Glomerular endothelial cell (primary cell): ENCODE measurements around the gene SHROOM2. TPM values are rescaled to one million over a fixed set of nuclear protein-coding genes. Genes with fewer than 3 reads are reported as not detected.

Experiments used
- DNase-seq: peaks from one replicate; pipeline ENCODE4 v3.0.0-alpha.2; 2011; ENCODE audit warnings: low read depth, low spot score; ENCODE audit errors: extremely low read depth
- total RNA-seq: library from RNA; depleted of rRNA; stranded (reverse); fragments of >200 nt; gene quantifications from 2 replicates; pipeline ENCODE4 v1.2.3, GENCODE V29; 2015

SHROOM2 gene
- total RNA-seq, 1 donor from 2014 or later = 46.0 TPM

DNA sequence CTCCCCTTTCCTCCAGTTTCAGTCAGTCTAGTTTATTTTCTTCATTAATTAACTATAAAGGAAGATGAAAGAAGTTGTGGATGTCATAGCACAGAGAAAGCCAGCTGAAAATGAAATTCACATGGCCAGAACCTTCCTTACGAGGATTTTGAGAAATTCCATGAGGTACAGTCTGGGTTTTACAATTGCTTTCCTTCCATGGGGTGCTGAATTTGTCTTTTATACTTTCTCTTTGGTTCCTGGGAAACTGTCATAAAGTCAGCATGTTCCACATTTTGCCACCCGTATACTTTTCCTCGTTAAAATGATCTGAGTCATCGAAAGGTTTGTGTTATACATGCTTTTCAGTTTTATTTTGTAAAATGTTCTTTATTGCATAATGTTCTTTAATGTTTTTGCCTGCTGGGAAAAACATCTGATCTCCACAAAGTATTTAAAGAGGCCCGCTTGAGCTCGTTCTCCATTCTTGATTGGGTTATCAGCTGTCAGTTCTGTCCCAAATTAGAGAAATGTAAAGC is 102.8 kb downstream of the SHROOM2 start:
- no peak for DNase-seq

DNA sequence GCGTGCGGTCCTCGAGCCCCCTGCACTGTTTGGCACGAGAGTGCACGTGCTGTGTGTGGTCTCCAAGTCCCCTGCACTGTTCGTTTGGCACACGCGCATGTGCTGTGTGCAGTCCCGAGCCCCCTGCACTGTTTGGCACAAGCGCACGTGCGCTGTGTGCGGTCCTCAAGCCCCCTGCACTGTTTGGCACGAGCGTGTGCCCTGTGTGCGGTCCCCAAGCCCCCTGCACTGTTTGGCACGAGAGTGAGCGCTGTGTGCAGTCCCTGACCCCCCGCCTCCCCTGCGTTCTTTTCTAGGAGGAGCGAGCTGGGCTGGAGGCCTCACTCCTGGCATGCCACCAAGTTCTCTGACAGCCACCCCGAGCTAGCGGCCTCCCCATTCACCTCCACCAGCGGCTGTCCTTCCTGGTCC is 104.5 kb downstream of the SHROOM2 start:
- DNase-seq = no peak

GRCh38 chrX:9895225-9895912 is 109.1 kb downstream of the SHROOM2 start:
- no peak for DNase-seq

DNA sequence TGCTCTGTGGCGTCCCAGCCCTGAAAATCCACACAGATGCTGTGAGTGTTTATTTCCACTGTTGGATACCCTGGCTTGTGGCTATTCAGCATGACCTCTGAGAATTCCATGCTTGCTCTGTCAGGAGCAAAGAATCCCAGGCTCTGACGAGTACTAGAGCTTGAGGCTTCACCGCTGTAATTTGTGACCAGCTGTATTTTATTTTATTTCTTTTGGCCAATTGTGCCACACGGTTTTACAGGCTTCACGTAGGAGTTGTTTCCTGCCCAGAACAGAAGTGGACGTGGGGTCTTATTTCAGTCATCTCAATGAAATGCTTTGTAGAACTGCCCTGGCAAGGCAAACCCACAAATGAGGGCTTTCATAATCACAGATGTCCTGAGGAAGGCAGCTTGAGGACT is 111.5 kb downstream of the SHROOM2 start:
- DNase-seq = no peak

DNA sequence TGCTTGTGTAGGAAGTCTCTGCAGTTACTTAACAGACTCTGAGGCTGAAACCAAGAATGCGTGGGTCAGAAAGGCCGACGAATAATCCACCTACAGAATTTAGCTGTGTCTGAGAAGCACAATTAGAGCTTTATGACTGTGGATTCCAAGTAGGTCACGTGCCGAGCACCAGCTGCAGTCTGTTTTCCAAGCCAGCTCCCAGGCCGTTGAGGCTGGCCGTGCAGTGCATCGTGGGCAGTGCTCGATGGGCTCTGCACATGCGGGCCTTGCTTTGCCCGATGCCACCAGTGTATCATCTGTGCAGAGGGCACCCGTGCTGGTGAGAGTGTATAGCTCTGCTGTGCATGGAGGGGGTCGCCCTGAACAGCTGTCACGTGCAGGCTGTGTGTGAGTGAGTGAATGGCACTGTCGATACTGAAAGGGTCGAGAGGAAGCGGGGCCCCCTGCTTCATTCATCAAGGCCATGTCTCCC is 113.4 kb downstream of the SHROOM2 start:
- no peak for DNase-seq

- DNase-seq = no peak
These were observed 116.4 kb downstream of the SHROOM2 start for GRCh38 chrX:9902656-9903055.

GRCh38 chrX:9903146-9903545 is 116.9 kb downstream of the SHROOM2 start:
- no peak for DNase-seq

DNA sequence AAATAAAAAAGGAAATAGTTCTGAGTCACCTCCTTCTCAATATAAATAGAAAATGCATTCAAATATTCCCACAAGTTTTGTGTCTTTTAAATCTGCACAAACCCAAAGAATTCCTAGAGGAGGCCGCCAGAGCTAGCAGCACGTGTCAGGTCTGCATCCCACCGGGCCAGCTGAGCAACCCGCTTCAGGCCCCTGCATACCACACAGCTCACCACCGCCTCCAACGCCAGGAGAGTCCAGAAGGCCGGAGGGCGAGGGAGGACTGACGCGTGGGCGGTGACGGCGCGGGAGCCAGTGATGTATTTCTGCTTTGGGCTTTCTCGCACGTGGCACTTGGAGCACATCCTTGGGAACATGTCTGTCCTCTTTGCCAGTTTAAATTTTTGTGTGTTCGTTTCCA is 119.1 kb downstream of the SHROOM2 start:
- DNase-seq = no peak

DNA sequence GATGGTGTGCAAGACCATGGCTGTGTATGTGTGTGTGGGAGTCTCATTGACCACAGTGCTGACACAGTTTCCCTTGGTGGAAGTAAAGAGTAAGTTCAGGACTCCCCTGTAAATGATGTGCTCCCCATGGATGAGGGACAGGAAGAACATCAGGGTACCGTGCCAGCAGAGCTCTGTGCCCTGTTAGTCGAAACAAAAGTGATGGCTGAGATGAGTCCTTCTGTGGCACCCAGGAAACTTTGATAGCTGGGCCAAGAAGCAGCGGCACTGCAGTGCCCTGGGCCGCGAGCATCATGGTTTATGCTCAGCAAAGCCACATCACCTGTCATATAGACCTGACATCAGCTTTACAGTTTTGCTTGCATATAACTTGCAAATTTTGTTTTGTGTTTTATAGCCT is 119.5 kb downstream of the SHROOM2 start:
- DNase-seq = no peak

GRCh38 chrX:9906919-9907318 is 120.7 kb downstream of the SHROOM2 start:
- DNase-seq = no peak

GRCh38 chrX:9907645-9908387 is 121.6 kb downstream of the SHROOM2 start:
- DNase-seq = no peak

- DNase-seq = no peak
These were observed 123.0 kb downstream of the SHROOM2 start for GRCh38 chrX:9909254-9909653.

- DNase-seq = no peak
These were observed 125.3 kb downstream of the SHROOM2 start for GRCh38 chrX:9911487-9911886.

DNA sequence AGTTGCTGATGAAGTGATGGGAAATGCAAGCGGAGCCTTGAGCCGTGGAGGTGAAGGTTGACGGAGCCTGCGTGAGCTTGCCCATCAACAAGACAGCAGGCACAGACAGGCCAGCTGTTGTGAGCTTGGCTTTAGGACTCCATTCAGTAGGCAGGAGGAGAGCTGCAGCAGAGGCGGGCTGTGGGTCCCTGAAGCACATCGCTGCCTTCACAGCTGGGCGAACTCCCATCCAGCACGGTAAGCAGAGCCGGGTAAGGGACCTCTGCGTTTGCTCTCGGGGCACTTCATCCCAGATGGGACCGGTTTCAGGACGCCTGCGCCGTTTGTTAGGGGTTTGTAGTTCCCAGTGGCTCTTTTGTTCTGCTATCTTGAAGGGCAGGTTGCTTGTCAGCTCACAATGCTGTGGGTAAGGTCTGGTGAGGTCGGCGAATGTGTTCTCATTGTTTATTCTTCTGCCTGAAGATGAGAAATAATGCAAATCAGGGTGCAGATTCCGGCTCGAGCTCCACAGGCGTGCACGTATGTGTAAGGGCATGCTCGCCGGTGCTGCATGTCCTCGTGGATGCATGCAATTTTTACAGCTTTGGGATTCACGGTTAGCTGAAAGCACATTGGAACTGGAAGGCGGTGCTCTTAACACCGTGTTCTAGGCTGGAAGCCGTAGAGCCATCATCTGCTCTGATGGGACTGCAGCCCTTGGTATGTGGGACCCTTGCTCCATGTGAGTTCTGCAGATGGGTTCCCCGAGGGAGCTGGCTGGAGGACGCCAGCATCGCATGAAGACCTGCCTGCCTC is 126.3 kb downstream of the SHROOM2 start:
- DNase-seq = no peak

DNA sequence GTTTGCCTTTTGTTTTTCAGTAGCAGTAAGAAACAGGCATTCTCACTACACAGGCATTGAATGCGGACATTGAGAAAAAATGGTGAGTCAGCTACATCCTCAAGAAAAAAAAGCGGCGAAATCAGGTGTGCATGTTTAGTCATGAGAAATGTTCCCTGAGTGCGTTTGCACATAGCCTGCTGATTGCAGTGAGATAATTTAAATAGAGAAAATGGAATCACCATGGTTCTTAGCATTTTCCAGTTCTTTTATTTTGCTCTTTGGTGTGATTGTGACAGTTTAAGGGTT is 126.9 kb downstream of the SHROOM2 start:
- DNase-seq = no peak

DNA sequence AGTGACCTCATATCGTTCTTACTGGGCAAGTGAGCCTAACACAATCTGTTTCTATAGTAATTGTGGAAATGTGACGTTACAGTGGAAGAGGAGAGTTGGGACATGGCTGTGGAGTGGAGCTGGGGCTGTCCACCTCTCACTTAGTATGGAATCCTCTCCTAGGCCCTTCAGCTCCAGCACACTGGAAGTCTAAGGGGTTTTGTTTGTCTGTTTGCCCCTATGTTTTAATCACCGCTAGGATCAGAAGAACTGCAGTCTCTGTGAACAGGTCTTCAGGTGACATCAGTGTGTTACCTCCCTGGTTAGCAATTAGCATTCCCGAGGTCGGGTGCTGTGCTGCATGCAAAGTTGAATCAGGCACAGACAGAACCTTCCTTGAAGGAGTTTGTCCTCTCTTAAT is 131.6 kb downstream of the SHROOM2 start:
- DNase-seq = no peak

- DNase-seq = no peak
These were observed 133.5 kb downstream of the SHROOM2 start for GRCh38 chrX:9919632-9920172.

GRCh38 chrX:9921407-9921806 is 135.2 kb downstream of the SHROOM2 start:
- no peak for DNase-seq

DNA sequence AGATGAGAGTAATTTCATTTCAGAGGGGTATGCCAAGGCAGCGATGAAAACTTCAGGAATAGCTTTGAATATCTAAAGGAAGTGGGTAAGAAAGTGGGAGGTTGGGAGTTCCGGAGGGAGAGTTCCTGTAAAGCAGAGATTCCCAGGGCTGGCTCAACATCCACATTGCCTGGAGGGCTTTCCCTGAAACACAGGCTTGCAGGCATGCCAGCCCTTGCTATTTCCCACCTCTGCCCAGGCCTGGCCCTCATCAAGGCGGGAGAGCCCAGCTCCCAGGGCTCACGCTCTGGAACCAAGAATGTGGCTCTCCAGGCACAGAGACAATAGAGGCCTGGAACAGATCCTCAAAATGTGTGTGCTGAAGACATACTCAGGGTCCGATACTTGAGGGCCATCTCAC is 137.1 kb downstream of the SHROOM2 start:
- no peak for DNase-seq

DNA sequence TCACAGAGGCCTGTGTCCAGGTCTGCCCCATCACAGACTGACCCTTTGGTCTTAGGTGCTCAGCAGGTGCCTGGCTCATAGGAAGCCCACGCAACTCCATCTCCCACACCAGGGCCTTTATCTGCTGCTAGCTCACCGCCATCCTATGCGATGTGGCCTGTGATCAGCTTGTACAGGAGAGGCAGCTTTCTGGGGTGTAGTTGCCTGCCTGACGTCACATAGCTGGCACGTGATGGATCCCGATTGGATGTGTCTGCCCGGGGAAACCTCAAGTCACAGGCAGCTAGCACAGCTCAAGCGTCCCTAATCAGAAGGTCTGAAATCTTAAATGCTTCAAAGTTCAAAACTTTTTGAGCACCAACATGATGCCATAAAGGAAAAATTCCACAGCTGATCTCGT is 139.8 kb downstream of the SHROOM2 start:
- DNase-seq = no peak
